ENCODE data around the gene TAAR1.
A peak's percentile ranks its signal among the peaks of the same experiment; 100 is the strongest.

- TF ChIP-seq CTCF (IDR thresholded peaks at IDR 0.05) (peak; percentile 40; the same call in 1 of the 2 replicates), POLR2AphosphoS5 (IDR thresholded peaks at IDR 0.05; ENCODE audit: low read depth, low read length) (no peak), ZBTB33 (IDR thresholded peaks at IDR 0.05; ENCODE audit: borderline replicate concordance, low read depth) (no peak), MXI1 (IDR thresholded peaks at IDR 0.05; ENCODE audit: low read depth, low read length) (no peak), NFIC (IDR thresholded peaks at IDR 0.05; ENCODE audit: borderline replicate concordance) (no peak), RAD21 (IDR thresholded peaks at IDR 0.05; ENCODE audit: low read length) (no peak), RXRA (IDR thresholded peaks at IDR 0.05; ENCODE audit: borderline replicate concordance, low read depth) (no peak), YY1 (IDR thresholded peaks at IDR 0.05; ENCODE audit: low read depth) (no peak), EZH2phosphoT487 (IDR thresholded peaks at IDR 0.05; ENCODE audit: borderline replicate concordance, low read depth) (no peak), TEAD4 (IDR thresholded peaks at IDR 0.05; ENCODE audit: borderline replicate concordance, insufficient read depth) (no peak), USF2 (IDR thresholded peaks at IDR 0.05; ENCODE audit: borderline replicate concordance, low read depth, low read length) (no peak), SIN3A (IDR thresholded peaks at IDR 0.05; ENCODE audit: borderline replicate concordance, low read depth, low read length) (no peak), JUND (IDR thresholded peaks at IDR 0.05) (no peak)
Observed at GRCh38 chr6:132598473-132598872, 60.5 kb downstream of the TAAR1 start.
